Measurements from ENCODE around the gene MAPT.

MAPT gene

DNA sequence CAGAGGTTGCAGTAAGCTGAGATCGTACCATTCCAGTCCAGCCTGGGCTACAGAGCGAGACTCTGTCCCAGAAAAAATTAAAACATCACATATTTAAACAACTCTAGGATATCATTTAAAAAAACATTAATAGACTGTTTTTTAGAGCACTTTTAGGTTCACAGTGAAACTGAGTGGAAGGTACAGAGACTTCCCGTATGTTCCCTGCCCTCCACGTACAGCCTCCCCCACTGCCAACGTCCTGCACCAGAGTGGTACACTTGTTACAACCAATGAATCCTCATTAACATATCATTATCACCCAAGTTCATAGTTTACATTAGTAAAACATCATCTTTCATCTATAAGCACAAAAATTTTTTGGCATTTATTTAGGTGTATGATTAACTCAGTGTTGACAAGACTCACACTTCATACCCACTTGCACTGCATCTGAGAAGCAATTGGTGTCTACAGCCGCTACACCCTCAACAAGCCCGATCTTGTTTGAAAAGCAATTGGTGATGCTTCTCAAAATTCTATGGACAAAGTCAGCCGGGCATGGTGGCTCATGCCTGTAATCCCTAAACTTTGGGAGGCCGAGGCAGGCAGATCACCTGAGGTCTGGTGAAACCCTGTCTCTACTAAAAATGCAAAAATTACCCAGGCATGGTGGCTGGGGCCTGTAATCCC, 64.8 kb downstream of the MAPT start:
- Histone ChIP-seq H3K9me3 (no peaks in the 10 kb centered on the region), H3K4me1 (no peaks in the 10 kb centered on the region), H3K4me3 (no peak overlapping the region), H3K36me3 (no peaks in the 10 kb centered on the region), H3K27me3 (peaks cover 0 to 7% of the 10 kb centered on the region in 2 donors), H3K27ac (no peak overlapping the region)
- TF ChIP-seq CTCF (IDR thresholded peaks at IDR 0.05) = no peak
- no peak for DNase-seq
- intact Hi-C loops (cut with DNase I; ENCODE audit: low total_unique reads) = no loop called here

DNA sequence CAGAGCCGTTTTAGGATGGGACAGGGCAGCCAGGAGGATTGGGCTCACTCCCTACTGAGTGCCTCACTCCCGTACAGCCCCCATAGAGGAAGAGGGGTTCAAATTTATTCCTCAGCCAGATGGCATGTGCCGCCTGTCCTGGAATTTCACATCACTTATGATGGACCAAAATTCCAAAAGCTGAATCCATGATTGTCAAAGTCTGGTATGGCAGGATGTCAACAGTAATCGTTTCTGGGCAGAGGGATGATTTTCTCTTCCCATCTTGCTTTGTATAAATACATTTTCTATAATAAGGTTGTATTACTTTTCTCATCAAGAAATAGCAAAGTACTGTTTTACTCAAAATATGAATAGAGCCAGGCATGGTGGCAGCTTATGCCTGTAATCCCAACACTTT, 66.0 kb downstream of the MAPT start:
- intact Hi-C loops (cut with DNase I; ENCODE audit: low total_unique reads) = no loop called here
- Histone ChIP-seq H3K9me3 (no peaks in the 10 kb centered on the region), H3K4me3 (no peak overlapping the region), H3K27me3 (peaks cover 0 to 5% of the 10 kb centered on the region in 2 donors), H3K4me1 (no peaks in the 10 kb centered on the region), H3K36me3 (no peaks in the 10 kb centered on the region), H3K27ac (no peak overlapping the region)
- no peak for TF ChIP-seq CTCF (IDR thresholded peaks at IDR 0.05)
- DNase-seq = no peak

GRCh38 chr17:45961206-45961605, 66.9 kb downstream of the MAPT start:
- H3K27ac ChIP-seq = no peak overlapping the region
- H3K4me1 ChIP-seq = no peaks in the 10 kb centered on the region
- TF ChIP-seq CTCF (IDR thresholded peaks at IDR 0.05) = no peak
- no peaks in the 10 kb centered on the region for H3K9me3 ChIP-seq
- H3K27me3 ChIP-seq = peaks cover 0 to 4% of the 10 kb centered on the region in 2 donors
- intact Hi-C loops (cut with DNase I; ENCODE audit: low total_unique reads) = no loop called here
- H3K36me3 ChIP-seq = no peaks in the 10 kb centered on the region
- H3K4me3 ChIP-seq = no peak overlapping the region
- DNase-seq = no peak

DNA sequence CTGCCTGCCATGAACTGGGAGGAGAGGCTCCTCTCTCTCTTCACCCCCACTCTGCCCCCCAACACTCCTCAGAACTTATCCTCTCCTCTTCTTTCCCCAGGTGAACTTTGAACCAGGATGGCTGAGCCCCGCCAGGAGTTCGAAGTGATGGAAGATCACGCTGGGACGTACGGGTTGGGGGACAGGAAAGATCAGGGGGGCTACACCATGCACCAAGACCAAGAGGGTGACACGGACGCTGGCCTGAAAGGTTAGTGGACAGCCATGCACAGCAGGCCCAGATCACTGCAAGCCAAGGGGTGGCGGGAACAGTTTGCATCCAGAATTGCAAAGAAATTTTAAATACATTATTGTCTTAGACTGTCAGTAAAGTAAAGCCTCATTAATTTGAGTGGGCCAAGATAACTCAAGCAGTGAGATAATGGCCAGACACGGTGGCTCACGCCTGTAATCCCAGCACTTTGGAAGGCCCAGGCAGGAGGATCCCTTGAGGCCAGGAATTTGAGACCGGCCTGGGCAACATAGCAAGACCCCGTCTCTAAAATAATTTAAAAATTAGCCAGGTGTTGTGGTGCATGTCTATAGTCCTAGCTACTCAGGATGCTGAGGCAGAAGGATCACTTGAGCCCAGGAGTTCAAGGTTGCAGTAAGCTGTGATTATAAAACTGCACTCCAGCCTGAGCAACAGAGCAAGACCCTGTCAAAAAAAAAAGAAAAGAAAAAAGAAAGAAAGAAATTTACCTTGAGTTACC, 68.0 kb downstream of the MAPT start:
- Histone ChIP-seq H3K36me3 (no peaks in the 10 kb centered on the region), H3K4me3 (no peak overlapping the region), H3K27me3 (peaks cover 0 to 4% of the 10 kb centered on the region in 2 donors), H3K27ac (no peak overlapping the region), H3K4me1 (no peaks in the 10 kb centered on the region), H3K9me3 (no peaks in the 10 kb centered on the region)
- TF ChIP-seq CTCF (IDR thresholded peaks at IDR 0.05) = no peak
- DNase-seq = no peak
- intact Hi-C loops (cut with DNase I; ENCODE audit: low total_unique reads) = no loop called here

DNA sequence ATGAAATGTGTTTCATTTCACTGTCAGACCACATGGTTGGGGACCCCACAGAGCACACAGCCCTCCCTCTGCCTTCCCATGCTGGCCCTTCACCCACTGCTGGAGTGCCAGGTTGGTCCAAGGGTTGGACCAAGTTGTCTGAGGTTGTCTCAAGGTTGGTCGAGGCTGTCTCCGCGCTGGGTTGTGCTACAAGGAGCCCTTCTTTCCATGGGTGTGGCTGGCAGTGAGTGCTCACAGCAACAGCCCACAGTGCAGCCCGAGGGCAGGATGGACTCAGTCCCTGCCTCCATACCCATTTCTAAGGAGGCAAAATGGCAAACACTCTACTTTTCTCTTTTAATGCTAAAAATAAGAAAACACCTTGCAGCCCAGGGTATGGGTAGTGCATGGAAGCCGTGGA, 68.9 kb downstream of the MAPT start:
- intact Hi-C loops (cut with DNase I; ENCODE audit: low total_unique reads) = no loop called here
- Histone ChIP-seq H3K9me3 (no peaks in the 10 kb centered on the region), H3K4me1 (no peaks in the 10 kb centered on the region), H3K27ac (no peak overlapping the region), H3K36me3 (no peaks in the 10 kb centered on the region), H3K4me3 (no peak overlapping the region), H3K27me3 (peaks cover 0 to 7% of the 10 kb centered on the region in 2 donors)
- DNase-seq = no peak
- no peak for TF ChIP-seq CTCF (IDR thresholded peaks at IDR 0.05)
